CD4-positive, alpha-beta T cell treated with Interleukin-10 for 1 hour (primary cell): Measurements from ENCODE around the gene KIF9.
"Not testable (repeated sequence)": the region's sequence is repeated elsewhere in the genome, so short reads cannot be mapped to it uniquely, and the experiment has no call there.

Source experiments
- DNase-seq: peaks from one replicate; pipeline ENCODE4 v3.0.0-alpha.2; 2020

KIF9 gene

DNA sequence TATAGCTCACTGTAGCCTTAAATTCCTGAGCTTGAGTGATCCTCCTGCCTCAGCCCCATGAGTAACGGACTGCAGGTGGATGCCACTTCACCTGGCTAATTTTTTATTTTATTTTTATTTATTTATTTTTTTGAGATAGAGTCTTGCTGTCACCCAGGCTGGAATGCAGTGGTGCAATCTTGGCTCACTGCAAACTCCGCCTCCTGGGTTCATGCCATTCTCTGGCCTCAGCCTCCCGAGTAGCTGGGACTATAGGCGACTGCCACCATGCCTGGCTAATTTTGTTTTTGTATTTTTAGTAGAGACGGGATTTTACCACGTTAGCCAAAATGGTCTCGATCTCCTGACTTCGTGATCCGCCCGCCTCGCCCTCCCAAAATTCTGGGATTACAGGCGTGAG, 102.6 kb downstream of the KIF9 start:
- DNase-seq: not testable (repeated sequence)
